HEK293T (cell line): ENCODE results near the gene LAMC2.
"Not testable (repeated sequence)": the region's sequence is repeated elsewhere in the genome, so short reads cannot be mapped to it uniquely, and the experiment has no call there.

Experiments
- CTCF ChIA-PET: fragments of 350-600 bp; formaldehyde crosslinking; extraction: SDS; loops from one replicate; lab custom pipeline; 2021; ENCODE audit warnings: antibody characterized with exemption, inconsistent platforms; lab: Yijun Ruan, JAX
- POLR2A ChIA-PET: fragments of 350-600 bp; formaldehyde crosslinking; extraction: SDS; loops from one replicate; lab custom pipeline; 2020; ENCODE audit warnings: antibody characterized with exemption, inconsistent platforms; lab: Yijun Ruan, JAX
- DNase-seq: peaks from one replicate; pipeline ENCODE4 v3.0.0; 2012; ENCODE audit warnings: mixed read lengths; ENCODE audit errors: extremely low spot score
- ARNT ChIP-seq: fragments of 450-650 bp; IDR thresholded peaks from 2 replicates; pipeline ENCODE4 v1.6.1; 2017; ENCODE audit warnings: mild to moderate bottlenecking
- BHLHE40 ChIP-seq: fragments of 450-650 bp; IDR thresholded peaks from 2 replicates; pipeline ENCODE4 v1.6.1; 2016; ENCODE audit warnings: mild to moderate bottlenecking, moderate library complexity, borderline replicate concordance
- CTBP1 ChIP-seq: fragments of 450-650 bp; IDR thresholded peaks from 2 replicates; pipeline ENCODE4 v1.6.1; 2016; ENCODE audit warnings: borderline replicate concordance
- ELF4 ChIP-seq: fragments of 450-650 bp; IDR thresholded peaks from 2 replicates; pipeline ENCODE4 v1.6.1; 2017; ENCODE audit warnings: antibody characterized with exemption
- FOXA1 ChIP-seq: fragments of 450-650 bp; IDR thresholded peaks from 2 replicates; pipeline ENCODE4 v1.6.1; 2016; ENCODE audit warnings: mild to moderate bottlenecking
- FOXK2 ChIP-seq: fragments of 450-650 bp; IDR thresholded peaks from 2 replicates; pipeline ENCODE4 v1.6.1; 2016; ENCODE audit warnings: mild to moderate bottlenecking
- FOXM1 ChIP-seq: fragments of 450-650 bp; IDR thresholded peaks from 2 replicates; pipeline ENCODE4 v1.6.1; 2017; ENCODE audit warnings: mild to moderate bottlenecking, borderline replicate concordance
- HDGF ChIP-seq: fragments of 450-650 bp; IDR thresholded peaks from 2 replicates; pipeline ENCODE4 v1.6.1; 2017; ENCODE audit warnings: antibody characterized with exemption, borderline replicate concordance
- L3MBTL2 ChIP-seq: fragments of 450-650 bp; conservative IDR thresholded peaks from 2 replicates; pipeline ENCODE4 v1.6.1; 2016; ENCODE audit warnings: mild to moderate bottlenecking
- LEF1 ChIP-seq: fragments of 450-650 bp; IDR thresholded peaks from 2 replicates; pipeline ENCODE4 v1.6.1; 2017; ENCODE audit warnings: mild to moderate bottlenecking, borderline replicate concordance
- NFRKB ChIP-seq: fragments of 450-650 bp; IDR thresholded peaks from 2 replicates; pipeline ENCODE4 v1.6.1; 2016; ENCODE audit warnings: mild to moderate bottlenecking, moderate library complexity
- PKNOX1 ChIP-seq: fragments of 450-650 bp; IDR thresholded peaks from 2 replicates; pipeline ENCODE4 v1.6.1; 2016
- SP1 ChIP-seq: fragments of 450-650 bp; IDR thresholded peaks from 2 replicates; pipeline ENCODE4 v1.6.1; 2017
- SUZ12 ChIP-seq: fragments of 450-650 bp; IDR thresholded peaks from 2 replicates; pipeline ENCODE4 v1.6.1; 2016; ENCODE audit warnings: mild to moderate bottlenecking
- TARDBP ChIP-seq: fragments of 450-650 bp; IDR thresholded peaks from 2 replicates; pipeline ENCODE4 v1.6.1; 2016
- ZNF384 ChIP-seq: fragments of 450-650 bp; IDR thresholded peaks from 2 replicates; pipeline ENCODE4 v1.6.1; 2016

The LAMC2 gene

DNA sequence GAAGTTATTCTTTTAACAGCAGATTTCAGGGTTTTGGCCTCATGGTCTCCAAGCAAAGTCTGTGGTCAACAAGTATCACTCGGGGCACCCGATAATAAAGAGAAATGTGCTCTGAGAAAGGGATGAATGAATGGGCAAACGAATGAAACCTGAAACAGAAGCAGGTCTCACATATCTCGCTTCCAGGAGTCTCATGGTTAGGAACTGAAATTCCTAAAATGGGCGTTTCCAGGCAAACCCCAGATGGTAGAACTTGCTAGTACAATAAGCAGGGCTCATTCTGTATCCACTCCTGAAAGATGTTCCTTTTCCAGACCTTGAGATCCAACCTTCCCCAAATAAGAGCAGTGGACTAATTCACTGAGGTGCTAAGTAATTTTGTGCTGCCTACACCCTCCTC, 87.2 kb downstream of the LAMC2 start:
- CTCF ChIA-PET, result no interaction called here
- TF ChIP-seq TARDBP, result no peak
- no peak for TF ChIP-seq BHLHE40
- DNase-seq, result no peak

DNA sequence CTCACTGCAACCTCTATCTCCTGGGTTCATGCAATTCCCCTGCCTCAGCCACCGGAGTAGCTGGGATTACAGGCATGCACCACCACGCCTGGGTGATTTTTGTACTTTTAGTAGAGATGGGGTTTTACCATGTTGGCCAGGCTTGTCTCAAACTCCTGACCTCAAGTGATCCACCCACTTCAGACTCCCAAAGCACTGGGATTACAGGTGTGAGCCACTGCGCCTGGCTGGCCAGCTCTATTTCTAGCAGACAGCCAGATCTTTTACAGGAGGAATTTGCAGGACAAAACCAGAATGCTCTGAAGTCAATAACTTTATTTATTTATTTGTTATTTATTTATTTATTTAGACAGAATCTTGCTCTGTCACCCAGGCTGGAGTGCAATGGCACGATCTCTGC, 87.9 kb downstream of the LAMC2 start:
- POLR2A ChIA-PET, DNase-seq: not testable (repeated sequence)
- CTCF ChIA-PET, result interaction anchor here (0.6 kb wide), 1 partner anchor 227 kb away, joined by 3 read pairs; no protein-coding TSS in a partner anchor

More for the DNA sequence above, 87.2 kb downstream of the LAMC2 start:
- POLR2A ChIA-PET, result no interaction called here

- ChIA-PET CTCF (no interaction called here), POLR2A (interaction anchor here (2.4 kb wide), 1 partner anchor 40 kb away, joined by 7 read pairs; no protein-coding TSS in a partner anchor)
- TF ChIP-seq ZNF384 (no peak), SUZ12 (no peak), TARDBP (no peak), ELF4 (no peak)
- DNase-seq, result no peak
Observed at GRCh38 chr1:183274836-183275235, 88.8 kb downstream of the LAMC2 start.

GRCh38 chr1:183275322-183275721, 89.3 kb downstream of the LAMC2 start:
- no peak for TF ChIP-seq NFRKB
- TF ChIP-seq ZNF384, result no peak
- TF ChIP-seq SUZ12, result no peak
- TF ChIP-seq HDGF, result no peak
- no peak for TF ChIP-seq PKNOX1
- TF ChIP-seq ARNT, result no peak
- TF ChIP-seq L3MBTL2, result no peak
- no peak for TF ChIP-seq CTBP1
- TF ChIP-seq FOXK2, result no peak
- TF ChIP-seq SP1, result no peak
- no peak for TF ChIP-seq FOXA1
- no peak for DNase-seq
- CTCF ChIA-PET, result no interaction called here
- POLR2A ChIA-PET, result interaction anchor here (2.4 kb wide), 1 partner anchor 40 kb away, joined by 7 read pairs; no protein-coding TSS in a partner anchor

- ChIA-PET CTCF (interaction anchor here (0.6 to 1.2 kb wide), 4 partner anchors 42 to 639 kb away, joined by 3 to 6 read pairs (median 3); no protein-coding TSS in a partner anchor), POLR2A (interaction anchor here (2.4 kb wide), 1 partner anchor 42 kb away, joined by 7 read pairs; no protein-coding TSS in a partner anchor)
- no peak for DNase-seq
- TF ChIP-seq FOXA1 (no peak), BHLHE40 (no peak), LEF1 (no peak), NFRKB (no peak), SUZ12 (no peak), TARDBP (no peak), FOXM1 (no peak), ELF4 (no peak), CTBP1 (no peak), HDGF (no peak), FOXK2 (no peak), ARNT (no peak), L3MBTL2 (no peak), PKNOX1 (no peak)
Observed at GRCh38 chr1:183276386-183277080, 90.5 kb downstream of the LAMC2 start.

DNA sequence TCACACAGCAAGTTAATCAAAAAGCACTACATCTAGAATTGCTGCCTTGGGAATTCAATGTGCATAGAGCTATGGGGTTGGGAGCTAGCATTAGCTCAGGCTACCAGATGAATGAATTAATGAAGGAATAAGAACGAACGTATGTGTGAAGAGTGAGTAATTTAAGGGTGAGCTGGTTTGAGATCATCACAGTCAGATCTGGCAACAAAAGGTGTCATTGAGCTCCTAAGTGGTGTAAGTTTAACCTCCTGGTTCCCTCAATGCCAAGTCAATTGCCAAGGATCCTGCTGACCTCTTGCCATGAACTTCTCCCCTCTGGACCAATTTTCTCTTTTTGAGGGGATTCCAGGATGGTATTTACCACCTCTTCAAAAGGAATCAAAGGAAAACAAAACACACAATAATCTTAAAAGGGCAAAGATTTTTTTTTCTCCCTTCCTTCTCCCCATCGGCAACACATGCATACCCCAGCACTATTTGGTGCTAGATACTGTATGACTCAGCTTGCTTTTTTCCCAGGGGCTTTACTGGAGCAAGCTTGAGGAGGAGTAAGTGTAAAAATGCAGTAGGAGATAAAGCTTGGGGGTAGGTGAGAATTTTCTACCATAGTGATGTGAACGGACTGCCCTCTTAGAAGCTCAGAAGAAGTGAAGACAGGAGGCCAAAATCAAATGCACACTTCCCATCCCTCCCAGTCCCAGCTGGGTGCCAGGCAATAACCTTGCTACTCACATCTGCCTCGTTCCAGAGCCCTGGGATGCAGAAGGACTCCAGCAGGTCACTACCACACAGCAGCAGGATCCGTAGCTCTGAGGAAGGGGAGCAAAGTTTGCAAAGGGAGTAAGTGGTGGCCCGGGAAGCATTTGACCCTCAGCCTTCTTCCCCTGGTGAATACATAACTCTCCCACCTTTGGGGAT, 92.0 kb downstream of the LAMC2 start:
- DNase-seq, result no peak
- ChIA-PET POLR2A (interaction anchor here (2.5 kb wide), 1 partner anchor 43 kb away, joined by 5 read pairs; no protein-coding TSS in a partner anchor), CTCF (interaction anchor here (0.6 to 1.9 kb wide), 3 partner anchors 43 to 315 kb away, joined by 4 to 6 read pairs (median 5); no protein-coding TSS in a partner anchor)
- TF ChIP-seq ZNF384, result no peak
- no peak for TF ChIP-seq TARDBP
